Right cardiac atrium (tissue), 5 donors: ENCODE measurements around the gene HDAC9. TPM values are rescaled to one million over a fixed set of nuclear protein-coding genes. Genes with fewer than 3 reads are reported as not detected.

Experiments
- ATAC-seq, 2 donors: fragments of 200-7000 bp; cut with Tn5 transposase; one replicate each; pipeline versions ENCODE4 v1.8.0 to v1.9.1; 2020; ENCODE audit warnings: moderate library complexity in 2 of 2, mild to moderate bottlenecking in 1 of 2
- DNase-seq, 3 donors: peaks; one replicate each; pipeline ENCODE4 v3.0.0-alpha.2; 2020
- H3K27ac ChIP-seq: one replicate; pipeline ENCODE4 v1.5.1; 2013; ENCODE audit warnings: mild to moderate bottlenecking, low read length, control low read depth, moderate library complexity
- H3K27me3 ChIP-seq: one replicate; pipeline ENCODE4 v1.6.1; 2013; ENCODE audit not compliant: control insufficient read depth, insufficient read depth
- H3K4me1 ChIP-seq: one replicate; pipeline ENCODE4 v1.6.1; 2013; ENCODE audit warnings: low read length; ENCODE audit not compliant: control insufficient read depth, insufficient read depth
- H3K4me3 ChIP-seq: one replicate; pipeline ENCODE4 v1.5.1; 2013; ENCODE audit warnings: low read length, control low read depth
- H3K9me3 ChIP-seq: one replicate; pipeline ENCODE4 v1.6.1; 2013; ENCODE audit warnings: low read length; ENCODE audit not compliant: control insufficient read depth
- WGBS: extraction: QIAGEN DNeasy Blood & Tissue Kit; methylation state at CpG from one replicate; pipeline ENCODE4 v1.1.7; 2013; 5-methylcytosine and 5-hydroxymethylcytosine counted together
- intact Hi-C, 4 donors: fragments of 100-400 bp; cut with DNase I; formaldehyde crosslinking; loops; one replicate each; pipeline versions ENCODE4 v1.11.0 to v1.14.0; 2022 to 2023
- long read RNA-seq, 4 donors: library from polyadenylated mRNA; unstranded; transcript quantifications; one replicate each; pipeline ENCODE4 v2.0.0, GENCODE V29; 2020 to 2021
- polyA plus RNA-seq: library from polyadenylated mRNA; stranded (reverse); fragments of 200-250 nt; gene quantifications from one replicate; pipeline ENCODE4 v1.2.3, GENCODE V29; 2013
- total RNA-seq, 4 donors: library from RNA; stranded (reverse); fragmentation: NEBNext Ultra II Directional; extraction: Animal tissue kit (Norgen Biotek cat#: 25700); gene quantifications; one replicate each; pipeline ENCODE4 v1.2.1, GENCODE V29; 2021
- donor health status: healthy with polysubstance abuse.
- donor health status: DM: no; HTN: yes; CAD: no.
- donor health status: DM: no; HTN: no; CAD: no.
- donor health status: DM: no; HTN: yes; CAD: no; lungs with severe emphysema.
- donor health status: DM: yes; HTN: yes; CAD: no.

HDAC9 gene
- total RNA-seq, result 10 to 100 TPM; 22.2 to 42.2 (median 28.0) TPM
- polyA plus RNA-seq, result 5.5 TPM
- long read RNA-seq, donor 1, partial matches to known transcripts, result 4 of 11 reads
- long read RNA-seq, donor 1, other reads (novel, unspliced or antisense), result 7 of 11 reads
- long read RNA-seq, donor 2, full-length matches to known transcripts, result 2 of 13 reads
- long read RNA-seq, donor 2, partial matches to known transcripts, result 6 of 13 reads
- long read RNA-seq, donor 2, other reads (novel, unspliced or antisense), result 5 of 13 reads
- long read RNA-seq, donor 3, partial matches to known transcripts, result 8 of 18 reads
- long read RNA-seq, donor 3, other reads (novel, unspliced or antisense), result 10 of 18 reads
- long read RNA-seq, donor 4, full-length matches to known transcripts, result 2 of 10 reads
- long read RNA-seq, donor 4, partial matches to known transcripts, result 2 of 10 reads
- long read RNA-seq, donor 4, other reads (novel, unspliced or antisense), result 6 of 10 reads

- ATAC-seq, result peak; percentile 92
- H3K4me3 ChIP-seq, result peak within 1 kb of the TSS; percentile 80
- peaks cover 3% of the 10 kb centered on the region for H3K4me1 ChIP-seq
Measured at GRCh38 chr7:18495412-18496340, at the start of gene HDAC9. TSS of gene HDAC9 (plus strand) at chr7:18495749. CDS start at chr7:18496303, 554 bp downstream.

GRCh38 chr7:18445916-18446520 lies 49.5 kb upstream of the HDAC9 start:
- Histone ChIP-seq H3K4me3 (no peak overlapping the region), H3K4me1 (no peaks in the 10 kb centered on the region), H3K27ac (no peak overlapping the region), H3K9me3 (no peaks in the 10 kb centered on the region), H3K27me3 (no peaks in the 10 kb centered on the region)
- DNase-seq, result no peak
- intact Hi-C loops, result no loop called here
- 66% methylated on average over 4 of the region's 4 CpGs for WGBS
- no peak for ATAC-seq

More at GRCh38 chr7:18495412-18496340, at the start of gene HDAC9:
- DNase-seq, result peak in 2 of 3 donors; percentile 17 to 41
- Histone ChIP-seq H3K27me3 (no peaks in the 10 kb centered on the region), H3K9me3 (no peaks in the 10 kb centered on the region), H3K27ac (peak within 1 kb of the TSS; percentile 66)
- 5% methylated on average over 18 of the region's 18 CpGs for WGBS
- intact Hi-C loops, result no loop called here

- DNase-seq (no peak), ATAC-seq (no peak)
- H3K27me3 ChIP-seq, result no peaks in the 10 kb centered on the region
- intact Hi-C loops, result no loop called here
- H3K27ac ChIP-seq, result no peak overlapping the region
- no peak overlapping the region for H3K4me3 ChIP-seq
- H3K4me1 ChIP-seq, result no peaks in the 10 kb centered on the region
- H3K9me3 ChIP-seq, result no peaks in the 10 kb centered on the region
Measured at GRCh38 chr7:18450019-18450418, 45.5 kb upstream of the HDAC9 start.

GRCh38 chr7:18455606-18456005 lies 39.9 kb upstream of the HDAC9 start:
- ATAC-seq (no peak), DNase-seq (no peak)
- intact Hi-C loops, result no loop called here
- Histone ChIP-seq H3K4me3 (no peak overlapping the region), H3K27ac (no peak overlapping the region), H3K9me3 (no peaks in the 10 kb centered on the region), H3K27me3 (no peaks in the 10 kb centered on the region), H3K4me1 (no peaks in the 10 kb centered on the region)

DNA sequence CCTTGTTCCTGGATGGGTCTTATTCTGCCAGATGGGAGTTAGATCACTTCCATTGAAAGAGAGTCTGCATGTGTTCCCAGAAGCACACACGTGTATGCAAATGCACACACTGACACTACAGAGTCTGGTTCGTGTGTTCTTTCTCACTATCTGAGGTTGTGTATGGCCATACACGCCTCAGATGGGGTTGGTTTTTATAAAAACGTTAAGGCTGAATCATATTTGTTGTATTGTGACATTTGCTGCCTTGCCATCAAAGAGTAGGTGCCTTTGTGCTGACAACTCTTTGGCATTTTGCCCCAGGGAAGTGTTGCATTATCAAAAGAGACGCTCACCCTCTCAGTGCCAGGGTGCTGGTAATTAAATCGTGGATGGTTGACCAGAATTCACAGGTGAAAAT lies 37.7 kb upstream of the HDAC9 start:
- DNase-seq (no peak), ATAC-seq (peak in 1 of 2 donors; percentile 42)
- Histone ChIP-seq H3K27ac (no peak overlapping the region), H3K9me3 (no peaks in the 10 kb centered on the region), H3K4me3 (no peak overlapping the region), H3K4me1 (no peaks in the 10 kb centered on the region), H3K27me3 (no peaks in the 10 kb centered on the region)
- intact Hi-C loops, result no loop called here
- WGBS, result 54% methylated on average over 6 of the region's 6 CpGs

DNA sequence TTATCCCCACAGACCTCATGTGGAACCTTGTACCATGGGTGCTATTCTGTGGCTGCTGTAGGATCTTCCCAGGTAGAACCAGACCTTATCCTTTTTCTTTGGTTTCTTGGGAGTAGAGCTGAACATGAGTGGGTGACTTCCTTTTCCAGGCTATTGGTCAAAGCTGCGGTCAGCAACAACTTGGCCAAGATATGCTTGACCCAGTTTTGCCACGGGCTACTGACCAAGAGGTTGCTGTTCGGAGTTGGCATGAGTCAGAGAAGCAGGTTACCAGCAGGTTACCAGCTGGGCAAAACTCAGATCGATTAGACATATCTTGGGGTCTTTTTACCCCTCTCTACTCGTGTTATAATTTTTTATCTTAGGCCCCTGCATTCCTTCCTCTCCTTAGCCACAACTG lies 36.7 kb upstream of the HDAC9 start:
- H3K27me3 ChIP-seq, result no peaks in the 10 kb centered on the region
- no peak overlapping the region for H3K4me3 ChIP-seq
- DNase-seq, result no peak
- intact Hi-C loops, result no loop called here
- 49% methylated on average over 5 of the region's 5 CpGs for WGBS
- H3K9me3 ChIP-seq, result no peaks in the 10 kb centered on the region
- H3K4me1 ChIP-seq, result no peaks in the 10 kb centered on the region
- ATAC-seq, result peak in 1 of 2 donors; percentile 43
- H3K27ac ChIP-seq, result no peak overlapping the region

- no peaks in the 10 kb centered on the region for H3K27me3 ChIP-seq
- intact Hi-C loops, result no loop called here
- H3K4me1 ChIP-seq, result no peaks in the 10 kb centered on the region
- no peak overlapping the region for H3K4me3 ChIP-seq
- WGBS, result 78% methylated on average over 5 of the region's 5 CpGs
- no peak for DNase-seq
- no peaks in the 10 kb centered on the region for H3K9me3 ChIP-seq
- no peak for ATAC-seq
- no peak overlapping the region for H3K27ac ChIP-seq
Measured at GRCh38 chr7:18459484-18460245, 35.9 kb upstream of the HDAC9 start.

- Histone ChIP-seq H3K4me1 (no peaks in the 10 kb centered on the region), H3K27ac (no peak overlapping the region), H3K4me3 (no peak overlapping the region), H3K27me3 (no peaks in the 10 kb centered on the region), H3K9me3 (no peaks in the 10 kb centered on the region)
- ATAC-seq (no peak), DNase-seq (no peak)
- WGBS, result 80% methylated on average over 3 of the region's 3 CpGs
- intact Hi-C loops, result no loop called here
Measured at GRCh38 chr7:18461785-18462467, 33.6 kb upstream of the HDAC9 start.

DNA sequence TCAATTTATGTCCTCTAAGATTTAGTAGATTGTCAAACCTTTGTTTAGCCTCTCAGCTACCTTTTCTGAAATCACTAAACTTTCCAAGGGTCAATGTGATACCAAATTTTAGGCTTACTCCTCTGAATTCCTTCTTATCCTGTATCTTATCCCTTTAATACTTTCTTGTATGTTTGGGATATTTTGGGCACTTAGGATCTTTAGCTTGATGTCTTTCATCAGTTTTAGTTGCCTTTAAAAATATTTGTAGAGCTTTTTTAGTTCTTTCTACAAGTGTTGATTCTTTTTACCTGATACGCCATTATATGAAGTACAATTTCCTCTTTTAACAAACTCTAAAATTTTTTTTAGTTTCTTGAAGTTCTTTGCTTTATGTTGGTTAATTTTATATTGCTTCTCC lies 30.7 kb upstream of the HDAC9 start:
- 99% methylated on average over 1 of the region's 1 CpG for WGBS
- intact Hi-C loops, result no loop called here
- no peak for ATAC-seq
- H3K27me3 ChIP-seq, result no peaks in the 10 kb centered on the region
- no peaks in the 10 kb centered on the region for H3K4me1 ChIP-seq
- no peak overlapping the region for H3K27ac ChIP-seq
- no peak for DNase-seq
- no peak overlapping the region for H3K4me3 ChIP-seq
- H3K9me3 ChIP-seq, result no peaks in the 10 kb centered on the region

- Histone ChIP-seq H3K4me1 (no peaks in the 10 kb centered on the region), H3K4me3 (no peak overlapping the region), H3K27me3 (no peaks in the 10 kb centered on the region), H3K27ac (no peak overlapping the region), H3K9me3 (no peaks in the 10 kb centered on the region)
- 57% methylated on average over 1 of the region's 1 CpG for WGBS
- no peak for ATAC-seq
- no peak for DNase-seq
- intact Hi-C loops, result no loop called here
Measured at GRCh38 chr7:18467011-18467410, 28.5 kb upstream of the HDAC9 start.
